ENCODE data around the gene CPNE6. TPM values are rescaled to one million over a fixed set of nuclear protein-coding genes. Genes with fewer than 3 reads are reported as not detected.

CPNE6 gene
- total and polyA plus RNA-seq, 2 of the 13 experiments (the other 11 are each of a cell fraction or from before 2014, with no cell fraction given) = not detected

GRCh38 chr14:24095271-24096068 is 24.1 kb downstream of the CPNE6 start (continued):
- peak; percentile 91 for TF ChIP-seq ZNF317 (CRISPR knock-in tag; IDR thresholded peaks at IDR 0.05)
- peak; percentile 90 for TF ChIP-seq RBAK (CRISPR knock-in tag; IDR thresholded peaks at IDR 0.05)
- peak; percentile 99 for TF ChIP-seq TFE3 (CRISPR knock-in tag; IDR thresholded peaks at IDR 0.05)
- TF ChIP-seq ATAD3A (CRISPR knock-in tag; IDR thresholded peaks at IDR 0.05) = peak; percentile 62
- TF ChIP-seq ZNF720 (CRISPR knock-in tag; IDR thresholded peaks at IDR 0.05) = peak; percentile 94; the same call in 1 of the 2 replicates
- peak; percentile 98 for TF ChIP-seq CSRNP1 (CRISPR knock-in tag; IDR thresholded peaks at IDR 0.05)
- no peak for TF ChIP-seq ZBTB39 (CRISPR knock-in tag; IDR thresholded peaks at IDR 0.05)
- TF ChIP-seq ZBTB46 (CRISPR knock-in tag; IDR thresholded peaks at IDR 0.05; ENCODE audit: borderline replicate concordance) = peak; percentile 98; the same call in 1 of the 2 replicates
- no peak for TF ChIP-seq ZXDC (CRISPR knock-in tag; IDR thresholded peaks at IDR 0.05)
- TF ChIP-seq POLR2G (IDR thresholded peaks at IDR 0.05; ENCODE audit: low read depth, low read length) = peak; percentile 99
- TF ChIP-seq ZNF282 (IDR thresholded peaks at IDR 0.05; ENCODE audit: partially characterized antibody) = no peak
- TF ChIP-seq ZC3H4 (CRISPR knock-in tag; IDR thresholded peaks at IDR 0.05; ENCODE audit: borderline replicate concordance) = peak; percentile 94
- peak; percentile 74 for TF ChIP-seq SOX13 (IDR thresholded peaks at IDR 0.05)
- TF ChIP-seq SOX13 (CRISPR knock-in tag; conservative IDR thresholded peaks at IDR 0.05 in 1 of 2, IDR thresholded peaks at IDR 0.05 in 1 of 2) = peak; percentile 82 to 96
- TF ChIP-seq ZNF567 (CRISPR knock-in tag; IDR thresholded peaks at IDR 0.05; ENCODE audit: borderline replicate concordance) = peak; percentile 95
- peak; percentile 98 for TF ChIP-seq THAP7 (CRISPR knock-in tag; IDR thresholded peaks at IDR 0.05)

Data from HepG2 (cell line).